GM19372 (cell line): ENCODE data around the gene MAN1A1.

Experiments used
- ATAC-seq: cut with Tn5 transposase; IDR thresholded peaks from one replicate; pipeline ENCODE4 v1.9.1; 2021; ENCODE audit warnings: mild to moderate bottlenecking, low read depth, moderate library complexity; ENCODE audit not compliant: unreplicated experiment

The MAN1A1 gene

GRCh38 chr6:119129148-119129967 is 220.2 kb downstream of the MAN1A1 start:
- peak; percentile 84 for ATAC-seq

- ATAC-seq = no peak
Measured at GRCh38 chr6:119128252-119128912, 221.2 kb downstream of the MAN1A1 start.

- no peak for ATAC-seq
Measured at GRCh38 chr6:119127627-119128026, 221.9 kb downstream of the MAN1A1 start.
